Caco-2 (cell line): ENCODE results near the gene GULP1. TPM values are rescaled to one million over a fixed set of nuclear protein-coding genes. Genes with fewer than 3 reads are reported as not detected.

Experiments
- BruUV-seq: library from RNA; stranded (reverse); fragments of 400-500 nt; replicated peaks from 2 replicates; lab custom pipeline; 2021; lab: Mats Ljungman, UMichigan
- CTCF ChIA-PET: fragments of 300-600 bp; sonication (Branson Sonifier 250); formaldehyde crosslinking; loops from one replicate; lab custom pipeline; 2022; ENCODE audit warnings: antibody characterized with exemption; lab: Charles Lee
- POLR2A ChIA-PET: fragments of 300-600 bp; sonication (Branson Sonifier 250); formaldehyde crosslinking; loops from one replicate; lab custom pipeline; 2022; ENCODE audit warnings: antibody characterized with exemption; lab: Charles Lee
- DNase-seq, 2 experiments: peaks; one replicate each; pipeline versions ENCODE4 v3.0.0 to v3.0.0-alpha.2; 2020 to 2022
- H3K27me3 ChIP-seq: replicated peaks from 2 replicates; pipeline ENCODE4 v1.6.0; 2011; ENCODE audit warnings: low read length; ENCODE audit not compliant: control insufficient read depth, insufficient read depth
- H3K36me3 ChIP-seq: 2 replicates; pipeline ENCODE4 v1.5.1; 2011; ENCODE audit warnings: low read length; ENCODE audit not compliant: control insufficient read depth, insufficient read depth
- H3K4me1 ChIP-seq: fragments of 250-450 bp; sonication (Bioruptor Pico); 2 replicates; pipeline ENCODE4 v1.5.1; 2020; ENCODE audit warnings: mild to moderate bottlenecking
- H3K4me3 ChIP-seq: 2 replicates; pipeline ENCODE4 v1.5.1; 2011; ENCODE audit warnings: low read depth, mild to moderate bottlenecking, control low read depth, low read length
- H3K9me3 ChIP-seq: fragments of 250-450 bp; sonication (Bioruptor Pico); 2 replicates; pipeline ENCODE4 v1.5.1; 2020; ENCODE audit warnings: mild to moderate bottlenecking, moderate library complexity
- H3K27ac Mint-ChIP-seq: one replicate; pipeline ENCODE4 v1.8.0; 2022; ENCODE audit warnings: mixed read lengths; ENCODE audit not compliant: unreplicated experiment
- H3K27me3 Mint-ChIP-seq: one replicate; pipeline ENCODE4 v1.8.0; 2022; ENCODE audit warnings: mixed read lengths; ENCODE audit not compliant: insufficient read depth, unreplicated experiment
- H3K36me3 Mint-ChIP-seq: one replicate; pipeline ENCODE4 v1.8.0; 2022; ENCODE audit warnings: mild to moderate bottlenecking, mixed read lengths; ENCODE audit not compliant: insufficient read depth, unreplicated experiment
- H3K4me1 Mint-ChIP-seq: one replicate; pipeline ENCODE4 v1.8.0; 2022; ENCODE audit warnings: low read depth, mixed read lengths; ENCODE audit not compliant: unreplicated experiment
- H3K4me3 Mint-ChIP-seq: one replicate; pipeline ENCODE4 v1.8.0; 2022; ENCODE audit warnings: mild to moderate bottlenecking, moderate library complexity, mixed read lengths; ENCODE audit not compliant: unreplicated experiment
- H3K9me3 Mint-ChIP-seq: one replicate; pipeline ENCODE4 v1.8.0; 2022; ENCODE audit warnings: mixed read lengths; ENCODE audit not compliant: unreplicated experiment
- intact Hi-C: fragments of 100-400 bp; cut with micrococcal nuclease; formaldehyde crosslinking; loops from one replicate; pipeline ENCODE4 v1.10.0; 2022; ENCODE audit not compliant: unreplicated experiment
- total RNA-seq: library from RNA; stranded (reverse); gene quantifications from 2 replicates; pipeline ENCODE4 v1.2.3, GENCODE V29; 2022
- TF ChIP-seq, protein P1 (sequence below), 2 experiments: fragments of 200-600 bp in 1 of 2; IDR thresholded peaks; 1 replicate in 1 of 2; 2 replicates in 1 of 2; pipeline versions ENCODE4 v1.5.1 to v1.8.0; 2011 to 2022; ENCODE audit warnings: antibody characterized with exemption in 1 of 2, control low read depth in 1 of 2, inconsistent platforms in 1 of 2, low read depth in 1 of 2, low read length in 1 of 2, mild to moderate bottlenecking in 1 of 2, moderate library complexity in 1 of 2; ENCODE audit not compliant: insufficient read depth in 1 of 2, severe bottlenecking in 1 of 2, unreplicated experiment in 1 of 2

The GULP1 gene
- total RNA-seq, 1 experiment from 2014 or later, result 32.4 TPM

DNA sequence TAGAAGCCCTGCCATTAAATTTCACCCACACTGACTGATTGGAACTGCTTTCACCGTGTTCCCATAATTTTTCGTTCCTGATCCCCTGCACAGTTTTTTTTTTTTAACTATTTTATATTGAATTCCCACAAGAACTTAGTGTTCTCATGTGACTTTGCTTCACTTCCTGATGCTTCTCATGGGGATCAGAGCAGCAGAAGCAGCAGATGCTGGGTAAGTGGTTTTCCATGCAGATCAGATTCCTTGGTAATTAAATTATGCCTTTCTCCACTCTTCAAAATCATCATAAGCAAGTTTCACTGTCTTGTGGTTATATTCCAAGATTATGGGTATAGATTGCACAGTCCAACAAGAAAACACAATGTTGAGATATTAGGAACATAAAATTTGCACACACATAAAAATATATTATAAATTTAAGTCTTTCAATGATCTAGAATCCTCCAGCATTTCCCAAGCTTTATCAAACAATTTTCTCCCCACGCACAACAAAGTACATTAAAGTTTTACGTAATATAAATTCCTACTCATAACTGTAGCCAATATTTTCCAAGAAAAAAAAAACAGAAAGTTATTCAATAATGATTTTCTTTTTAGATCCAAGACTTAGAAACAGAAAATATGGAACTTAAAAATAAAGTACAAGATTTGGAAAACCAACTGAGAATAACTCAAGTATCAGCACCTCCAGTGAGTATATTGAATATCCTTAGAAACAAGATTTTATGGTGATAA, 277.9 kb downstream of the GULP1 start:
- H3K4me3 Mint-ChIP-seq, result no peak overlapping the region
- H3K27me3 Mint-ChIP-seq, result no peaks in the 10 kb centered on the region
- H3K4me3 ChIP-seq, result no peak overlapping the region
- TF ChIP-seq, protein P1, sequence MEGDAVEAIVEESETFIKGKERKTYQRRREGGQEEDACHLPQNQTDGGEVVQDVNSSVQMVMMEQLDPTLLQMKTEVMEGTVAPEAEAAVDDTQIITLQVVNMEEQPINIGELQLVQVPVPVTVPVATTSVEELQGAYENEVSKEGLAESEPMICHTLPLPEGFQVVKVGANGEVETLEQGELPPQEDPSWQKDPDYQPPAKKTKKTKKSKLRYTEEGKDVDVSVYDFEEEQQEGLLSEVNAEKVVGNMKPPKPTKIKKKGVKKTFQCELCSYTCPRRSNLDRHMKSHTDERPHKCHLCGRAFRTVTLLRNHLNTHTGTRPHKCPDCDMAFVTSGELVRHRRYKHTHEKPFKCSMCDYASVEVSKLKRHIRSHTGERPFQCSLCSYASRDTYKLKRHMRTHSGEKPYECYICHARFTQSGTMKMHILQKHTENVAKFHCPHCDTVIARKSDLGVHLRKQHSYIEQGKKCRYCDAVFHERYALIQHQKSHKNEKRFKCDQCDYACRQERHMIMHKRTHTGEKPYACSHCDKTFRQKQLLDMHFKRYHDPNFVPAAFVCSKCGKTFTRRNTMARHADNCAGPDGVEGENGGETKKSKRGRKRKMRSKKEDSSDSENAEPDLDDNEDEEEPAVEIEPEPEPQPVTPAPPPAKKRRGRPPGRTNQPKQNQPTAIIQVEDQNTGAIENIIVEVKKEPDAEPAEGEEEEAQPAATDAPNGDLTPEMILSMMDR (IDR thresholded peaks at IDR 0.05; ENCODE audit: insufficient read depth in 1 of 2, low read depth in 1 of 2, low read length in 1 of 2, severe bottlenecking in 1 of 2, unreplicated experiment in 1 of 2), result no peak
- H3K36me3 Mint-ChIP-seq, result no peaks in the 10 kb centered on the region
- CTCF ChIA-PET, result no interaction called here
- no TSS peak for BruUV-seq
- H3K4me1 ChIP-seq, result peaks cover 7% of the 10 kb centered on the region; the same call in 1 of the 2 replicates
- intact Hi-C loops, result no loop called here
- H3K4me1 Mint-ChIP-seq, result no peaks in the 10 kb centered on the region
- POLR2A ChIA-PET, result no interaction called here
- no peak for DNase-seq
- H3K9me3 Mint-ChIP-seq, result no peaks in the 10 kb centered on the region
- H3K27ac Mint-ChIP-seq, result no peak overlapping the region
- no peaks in the 10 kb centered on the region for H3K36me3 ChIP-seq
- no peaks in the 10 kb centered on the region for H3K9me3 ChIP-seq
- no peaks in the 10 kb centered on the region for H3K27me3 ChIP-seq

DNA sequence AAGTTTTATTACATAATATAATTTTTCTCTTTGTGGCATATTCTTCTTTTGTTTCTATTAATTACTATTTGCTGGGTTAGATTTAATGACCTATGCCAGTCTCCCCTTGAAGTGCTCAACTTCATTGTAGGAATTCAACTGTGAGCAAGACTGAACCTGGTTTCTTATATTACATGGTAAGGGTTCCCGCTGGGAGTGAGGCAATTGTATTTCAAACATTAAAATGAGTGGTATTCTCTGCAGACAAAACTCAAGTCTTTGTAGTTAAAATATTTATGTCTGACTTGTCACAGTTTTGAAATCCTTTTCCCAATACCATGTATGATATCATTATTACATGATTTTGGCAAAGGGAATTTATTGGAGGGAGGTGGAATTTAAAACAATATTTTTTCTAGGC, 278.7 kb downstream of the GULP1 start:
- POLR2A ChIA-PET, result no interaction called here
- BruUV-seq, result no TSS peak
- no peaks in the 10 kb centered on the region for H3K27me3 Mint-ChIP-seq
- H3K4me1 Mint-ChIP-seq, result no peaks in the 10 kb centered on the region
- CTCF ChIA-PET, result no interaction called here
- no peak overlapping the region for H3K4me3 ChIP-seq
- H3K27ac Mint-ChIP-seq, result no peak overlapping the region
- TF ChIP-seq, protein P1 (IDR thresholded peaks at IDR 0.05; ENCODE audit: insufficient read depth in 1 of 2, low read depth in 1 of 2, low read length in 1 of 2, severe bottlenecking in 1 of 2, unreplicated experiment in 1 of 2), result no peak
- no peaks in the 10 kb centered on the region for H3K9me3 Mint-ChIP-seq
- no peaks in the 10 kb centered on the region for H3K9me3 ChIP-seq
- no peaks in the 10 kb centered on the region for H3K27me3 ChIP-seq
- intact Hi-C loops, result no loop called here
- H3K36me3 ChIP-seq, result no peaks in the 10 kb centered on the region
- no peak for DNase-seq
- H3K36me3 Mint-ChIP-seq, result no peaks in the 10 kb centered on the region
- peaks cover 7% of the 10 kb centered on the region; the same call in 1 of the 2 replicates for H3K4me1 ChIP-seq
- H3K4me3 Mint-ChIP-seq, result no peak overlapping the region

DNA sequence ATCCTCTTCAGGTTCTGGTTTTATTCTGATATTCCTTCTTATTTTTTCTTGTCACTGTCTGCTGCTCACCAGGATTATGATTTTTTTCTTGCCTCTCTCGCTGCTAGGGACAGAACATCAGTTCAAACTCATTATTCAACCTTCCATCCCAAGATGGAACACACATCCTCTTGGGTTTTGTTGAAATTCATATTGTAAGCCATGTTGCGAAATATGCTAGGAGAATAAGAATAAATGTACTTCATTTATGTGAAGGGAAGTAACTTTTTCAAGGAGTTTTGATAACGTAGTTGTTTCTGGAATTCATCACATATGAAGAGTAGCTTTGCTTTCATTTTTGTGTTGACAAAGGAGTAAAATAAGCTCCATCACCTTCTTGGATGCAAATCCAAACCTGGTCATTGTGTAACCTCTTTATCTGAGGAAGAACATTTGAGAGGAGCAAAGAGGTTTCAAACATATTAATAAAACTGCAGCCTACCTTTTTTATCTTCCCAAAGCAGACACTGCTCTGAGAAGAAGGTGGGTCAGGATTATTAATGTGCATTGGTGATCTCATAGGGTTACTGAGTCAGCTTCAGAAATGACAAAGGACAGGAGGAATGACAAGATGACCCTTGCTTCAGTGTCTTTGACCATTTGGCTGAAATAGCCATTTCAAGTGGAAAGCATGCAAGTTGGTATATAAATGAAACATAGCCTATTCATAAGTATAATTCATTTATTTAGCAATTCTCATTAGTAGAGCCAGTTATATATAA, 280.0 kb downstream of the GULP1 start:
- intact Hi-C loops, result no loop called here
- Histone ChIP-seq H3K9me3 (no peaks in the 10 kb centered on the region), H3K36me3 (no peaks in the 10 kb centered on the region), H3K4me3 (no peak overlapping the region), H3K27me3 (no peaks in the 10 kb centered on the region), H3K4me1 (peaks cover 7% of the 10 kb centered on the region; the same call in 1 of the 2 replicates)
- Mint-ChIP-seq H3K27me3 (no peaks in the 10 kb centered on the region), H3K36me3 (no peaks in the 10 kb centered on the region), H3K9me3 (no peaks in the 10 kb centered on the region), H3K27ac (no peak overlapping the region), H3K4me3 (no peak overlapping the region), H3K4me1 (no peaks in the 10 kb centered on the region)
- no TSS peak for BruUV-seq
- no peak for DNase-seq
- CTCF ChIA-PET, result no interaction called here
- TF ChIP-seq, protein P1 (IDR thresholded peaks at IDR 0.05; ENCODE audit: insufficient read depth in 1 of 2, low read depth in 1 of 2, low read length in 1 of 2, severe bottlenecking in 1 of 2, unreplicated experiment in 1 of 2), result no peak
- POLR2A ChIA-PET, result no interaction called here
